Keratinocyte (primary cell): ENCODE measurements around the gene FAXC.

Experiments
- CTCF ChIP-seq, 3 experiments: IDR thresholded peaks in 1 of 3; conservative IDR thresholded peaks in 1 of 3; optimal IDR thresholded peaks in 1 of 3; 2 replicates in 2 of 3; 3 replicates in 1 of 3; pipeline versions ENCODE3 to v1.5.1; 2011; ENCODE audit warnings: low read length in 3 of 3, mild to moderate bottlenecking in 3 of 3, moderate library complexity in 2 of 3, control low read depth in 1 of 3, inconsistent platforms in 1 of 3; ENCODE audit not compliant: insufficient read depth in 2 of 3; ENCODE audit errors: extremely low read depth in 1 of 3
- EZH2 ChIP-seq: IDR thresholded peaks from one replicate; pipeline ENCODE4 v1.6.1; 2012; ENCODE audit warnings: inconsistent platforms, mild to moderate bottlenecking, low read length, moderate library complexity

- TF ChIP-seq CTCF (optimal IDR thresholded peaks at IDR 0.05 in 1 of 3, IDR thresholded peaks at IDR 0.05 in 1 of 3, conservative IDR thresholded peaks at IDR 0.05 in 1 of 3; ENCODE audit: extremely low read depth in 1 of 3, insufficient read depth in 2 of 3, low read length in 3 of 3) (no peak), EZH2 (no peak)
Observed at GRCh38 chr6:99331531-99331930, 17.9 kb downstream of the FAXC start.
